LHCN-M2 (cell line): ENCODE data around the gene WDR7. TPM values are rescaled to one million over a fixed set of nuclear protein-coding genes. Genes with fewer than 3 reads are reported as not detected.

Experiments used
- DNase-seq: peaks from one replicate; pipeline ENCODE4 v3.0.0-alpha.2; 2012; ENCODE audit warnings: low read depth
- total RNA-seq: library from RNA; depleted of rRNA; stranded (reverse); fragments of >200 nt; gene quantifications from 2 replicates; pipeline ENCODE4 v1.2.3, GENCODE V29; 2014; rRNA removed

WDR7 gene
- total RNA-seq, 1 experiment from 2014 or later: 11.0 TPM

DNA sequence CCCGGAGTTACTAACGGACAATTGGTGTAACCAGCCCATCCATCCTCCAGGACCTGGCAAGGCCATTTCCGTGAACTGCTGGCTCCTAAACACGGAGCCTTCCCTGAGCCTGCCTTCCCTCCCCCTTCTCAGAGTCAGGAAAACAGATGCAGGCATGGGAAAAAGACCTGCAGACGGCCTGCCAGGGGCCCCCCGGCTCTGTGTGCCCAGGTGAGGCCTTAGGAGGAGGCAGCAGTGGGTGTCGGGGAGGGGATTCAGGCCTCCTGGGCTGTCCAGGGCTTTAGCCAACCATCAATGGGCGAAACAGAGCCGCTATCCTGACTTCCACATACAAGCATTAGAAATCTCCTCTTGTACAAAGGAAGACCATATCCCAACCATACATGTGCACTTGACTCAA, 427.5 kb downstream of the WDR7 start:
- DNase-seq: no peak

DNA sequence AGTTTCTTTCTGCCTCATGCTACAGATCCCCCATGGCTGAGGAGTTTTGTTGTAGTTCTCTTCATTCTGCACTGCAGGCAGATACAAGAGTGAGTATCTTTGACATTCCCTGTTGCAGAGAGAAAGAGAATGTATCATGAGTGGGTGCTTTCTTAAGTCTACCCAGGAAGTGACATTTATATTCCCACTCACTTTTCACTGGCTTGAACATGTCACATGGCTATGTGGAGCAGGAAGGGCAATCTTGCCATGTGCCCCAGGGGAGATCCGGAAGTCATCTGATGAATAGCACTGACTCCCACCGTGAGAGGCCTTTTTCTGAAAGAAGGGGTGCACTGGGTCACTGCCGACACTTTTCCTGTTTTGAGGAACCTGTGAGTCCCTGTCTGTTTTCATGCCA, 429.3 kb downstream of the WDR7 start:
- no peak for DNase-seq

DNA sequence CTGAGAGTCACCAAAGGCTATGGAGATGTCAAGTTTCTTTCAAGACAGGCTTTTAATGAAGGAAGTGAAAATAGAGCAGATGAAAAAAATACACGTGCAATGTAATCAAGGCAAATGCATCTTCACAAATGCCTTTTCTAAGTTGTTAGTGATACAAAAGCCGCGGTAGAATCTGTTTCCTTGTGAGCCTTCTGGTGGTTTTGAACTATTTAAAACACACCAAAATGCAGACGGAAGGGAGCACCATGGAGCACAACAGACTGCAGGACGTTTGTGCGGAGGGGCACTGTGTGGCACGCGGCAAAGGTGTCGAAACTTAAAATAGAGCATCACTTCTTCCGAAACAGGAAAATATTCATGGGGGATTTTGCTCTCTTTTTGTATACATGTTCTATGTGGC, 430.7 kb downstream of the WDR7 start:
- DNase-seq: no peak

DNA sequence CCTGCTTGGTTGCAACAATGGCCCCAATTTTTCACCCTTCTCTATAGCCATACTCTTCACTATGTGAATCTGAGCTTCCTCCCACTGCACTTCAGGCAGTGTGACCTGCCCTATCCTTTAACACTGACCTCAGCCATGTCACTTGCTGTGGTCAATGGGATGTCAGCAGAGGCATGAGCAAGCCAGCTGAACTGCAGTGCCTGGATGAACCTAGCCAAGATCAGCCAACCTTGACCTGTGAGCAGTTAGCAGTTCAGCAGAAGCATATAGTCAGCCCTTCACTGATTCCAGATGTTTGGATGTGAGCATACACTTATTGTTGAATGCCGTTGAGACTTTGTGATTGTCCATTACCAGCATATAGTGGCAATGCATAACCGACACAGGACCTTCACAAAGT, 432.3 kb downstream of the WDR7 start:
- no peak for DNase-seq

DNA sequence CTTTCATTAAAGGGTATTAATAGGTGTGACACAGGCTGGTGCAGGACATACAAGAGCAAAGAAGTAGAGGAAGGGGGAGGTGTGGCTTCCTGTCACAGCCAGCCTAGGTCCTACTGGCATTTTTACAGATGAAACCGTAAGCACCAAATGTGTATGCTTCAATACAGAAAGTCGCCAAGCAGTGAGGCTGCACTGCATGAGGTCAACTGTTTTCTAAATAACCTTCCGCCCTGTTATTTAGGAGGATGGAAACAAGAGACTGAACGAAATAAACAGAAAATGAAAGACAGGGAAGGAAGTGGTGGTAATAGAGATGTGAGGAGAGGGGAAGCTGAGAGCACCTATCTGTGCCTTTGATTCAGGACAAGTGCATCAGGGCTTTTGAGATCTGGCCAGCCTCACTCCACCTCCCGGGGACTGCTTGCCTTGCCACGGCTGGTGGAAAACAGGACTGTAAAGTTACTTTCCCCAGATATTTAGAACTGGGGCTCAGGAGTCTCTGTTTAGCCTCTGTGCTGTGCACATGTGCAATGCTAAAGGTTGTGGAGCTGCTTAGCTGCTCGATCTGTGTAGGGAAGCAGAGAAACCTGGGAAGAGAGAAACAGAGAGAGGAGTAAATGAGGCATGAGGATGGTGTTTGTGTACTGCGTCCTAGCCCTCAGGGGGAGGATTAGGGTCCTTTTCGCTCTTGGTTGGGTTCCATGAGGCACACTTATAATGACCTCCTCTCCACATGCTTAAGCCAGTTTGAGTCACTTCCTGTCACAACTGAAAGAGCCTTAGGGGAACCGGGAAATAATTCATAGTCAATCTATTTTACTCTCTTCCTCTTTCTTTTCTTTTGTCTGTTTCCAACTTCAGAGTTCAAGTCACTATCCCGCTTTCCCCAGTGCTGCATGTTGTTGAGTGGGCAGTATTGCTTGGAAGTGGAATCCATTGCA, 433.4 kb downstream of the WDR7 start:
- DNase-seq: no peak

DNA sequence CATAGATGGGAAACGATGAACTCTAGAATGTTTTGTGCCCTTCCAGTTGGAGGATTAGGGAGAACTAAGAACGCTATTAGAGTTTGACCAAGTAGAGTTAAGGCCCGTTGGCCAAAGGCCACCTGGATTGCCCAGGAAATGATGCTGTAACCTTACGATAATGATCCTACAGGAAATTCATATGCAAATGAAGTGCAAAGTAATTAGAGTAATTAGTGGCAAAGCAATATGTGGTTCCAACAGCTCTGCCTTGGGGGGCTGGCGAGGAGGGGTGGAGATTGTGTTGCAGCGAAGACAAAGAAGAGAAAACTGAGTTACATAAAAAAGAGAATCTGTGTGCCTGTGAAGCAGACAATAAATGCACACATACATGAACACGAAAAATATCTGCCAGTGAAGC, 434.2 kb downstream of the WDR7 start:
- DNase-seq: no peak

DNA sequence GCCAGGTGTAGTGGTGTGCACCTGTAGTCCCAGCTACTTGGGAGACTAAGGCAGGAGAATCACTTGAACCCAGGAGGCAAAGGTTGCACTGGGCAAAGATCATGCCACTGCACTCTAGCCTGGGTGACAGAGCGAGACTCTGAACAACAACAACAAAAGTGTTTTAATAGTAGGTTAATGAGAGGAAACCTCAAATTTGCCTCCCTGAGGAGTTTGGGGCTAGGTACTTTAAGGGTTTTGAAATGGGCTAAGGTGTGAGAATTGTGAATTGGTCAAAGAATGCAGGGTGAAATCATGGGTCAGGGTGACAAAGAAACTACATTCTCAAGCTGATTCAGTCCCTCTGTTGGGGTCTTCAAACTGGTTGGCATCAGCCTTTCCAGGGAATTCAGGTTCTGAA, 435.0 kb downstream of the WDR7 start:
- DNase-seq: no peak

Other genes starting within 250 kb of the WDR7 start
- gene TXNL1, start 12.8 kb upstream of the WDR7 start, total RNA-seq: 55.0 and 65.1 TPM in 2 replicates